Liver (tissue), 9 donors: ENCODE results near the gene CD14. TPM values are rescaled to one million over a fixed set of nuclear protein-coding genes. Genes with fewer than 3 reads are reported as not detected.

Experiments used
- DNase-seq: peaks from one replicate; pipeline ENCODE4 v3.0.0-alpha.2; 2017; ENCODE audit warnings: low spot score
- H3K27ac ChIP-seq, 2 donors: one replicate each; pipeline ENCODE4 v1.7.0; 2013; ENCODE audit warnings: inconsistent platforms in 2 of 2, low read length in 2 of 2, control low read depth in 1 of 2, low read depth in 1 of 2, mild to moderate bottlenecking in 1 of 2
- H3K27me3 ChIP-seq, 4 donors: one replicate each; pipeline versions ENCODE4 v1.6.1 to v1.7.0; 2013; ENCODE audit warnings: low read length in 3 of 4, inconsistent platforms in 1 of 4, mild to moderate bottlenecking in 1 of 4, moderate library complexity in 1 of 4; ENCODE audit not compliant: control insufficient read depth in 4 of 4, insufficient read depth in 4 of 4
- H3K36me3 ChIP-seq, 4 donors: one replicate each; pipeline versions ENCODE4 v1.6.1 to v1.7.0; 2013; ENCODE audit warnings: low read length in 3 of 4, mild to moderate bottlenecking in 3 of 4, low read depth in 1 of 4, moderate library complexity in 1 of 4; ENCODE audit not compliant: control insufficient read depth in 4 of 4, insufficient read depth in 3 of 4
- H3K4me1 ChIP-seq, 4 donors: one replicate each; pipeline versions ENCODE4 v1.6.1 to v1.7.0; 2013; ENCODE audit warnings: low read length in 3 of 4, mild to moderate bottlenecking in 3 of 4, moderate library complexity in 1 of 4; ENCODE audit not compliant: control insufficient read depth in 4 of 4, insufficient read depth in 4 of 4
- H3K4me3 ChIP-seq, 3 donors: one replicate each; pipeline versions ENCODE4 v1.6.1 to v1.7.0; 2013; ENCODE audit warnings: low read length in 3 of 3, control low read depth in 1 of 3, low read depth in 1 of 3, mild to moderate bottlenecking in 1 of 3
- H3K9ac ChIP-seq, 2 donors: one replicate each; pipeline ENCODE4 v1.7.0; 2013; ENCODE audit warnings: low read length in 2 of 2, mild to moderate bottlenecking in 2 of 2, moderate library complexity in 2 of 2, control low read depth in 1 of 2, low read depth in 1 of 2
- H3K9me3 ChIP-seq, 4 donors: one replicate each; pipeline versions ENCODE4 v1.6.1 to v1.7.0; 2013; ENCODE audit warnings: low read length in 3 of 4; ENCODE audit not compliant: control insufficient read depth in 4 of 4
- ATF3 ChIP-seq: IDR thresholded peaks from 2 replicates; pipeline ENCODE4 v1.6.1; 2016; ENCODE audit warnings: antibody characterized with exemption
- CTCF ChIP-seq: fragments of 150-350 bp; IDR thresholded peaks from 2 replicates; pipeline ENCODE4 v1.5.1; 2017; ENCODE audit warnings: improper control_type of control experiment, low read depth, low read length; ENCODE audit not compliant: missing input control
- EGR1 ChIP-seq, 2 donors: IDR thresholded peaks; 2 replicates each; pipeline ENCODE4 v1.6.1; 2016 to 2018; ENCODE audit warnings: antibody characterized with exemption in 2 of 2, low read depth in 2 of 2
- FOXA1 ChIP-seq: IDR thresholded peaks from 2 replicates; pipeline ENCODE4 v1.6.1; 2016; ENCODE audit warnings: antibody characterized with exemption
- FOXA2 ChIP-seq: IDR thresholded peaks from 2 replicates; pipeline ENCODE4 v1.6.1; 2016; ENCODE audit warnings: antibody characterized with exemption
- GABPA ChIP-seq, 2 donors: IDR thresholded peaks in 1 of 2; conservative IDR thresholded peaks in 1 of 2; 2 replicates each; pipeline ENCODE4 v1.6.1; 2016; ENCODE audit warnings: antibody characterized with exemption in 2 of 2, mild to moderate bottlenecking in 1 of 2, moderate library complexity in 1 of 2
- HNF4A ChIP-seq, 2 donors: conservative IDR thresholded peaks; 2 replicates each; pipeline ENCODE4 v1.6.1; 2016; ENCODE audit warnings: antibody characterized with exemption in 2 of 2, mild to moderate bottlenecking in 2 of 2
- HNF4G ChIP-seq: IDR thresholded peaks from 2 replicates; pipeline ENCODE4 v1.6.1; 2016; ENCODE audit warnings: antibody characterized with exemption
- JUND ChIP-seq, 2 donors: IDR thresholded peaks; 2 replicates each; pipeline ENCODE4 v1.6.1; 2016; ENCODE audit warnings: antibody characterized with exemption in 2 of 2
- NR2F2 ChIP-seq: IDR thresholded peaks from 2 replicates; pipeline ENCODE4 v1.6.1; 2016; ENCODE audit warnings: antibody characterized with exemption
- RAD21 ChIP-seq, 2 donors: IDR thresholded peaks; 2 replicates each; pipeline ENCODE4 v1.6.1; 2016; ENCODE audit warnings: antibody characterized with exemption in 2 of 2, mild to moderate bottlenecking in 2 of 2
- REST ChIP-seq: IDR thresholded peaks from 2 replicates; pipeline ENCODE4 v1.6.1; 2016; ENCODE audit warnings: antibody characterized with exemption, mild to moderate bottlenecking
- RXRA ChIP-seq, 2 donors: IDR thresholded peaks; 2 replicates each; pipeline ENCODE4 v1.6.1; 2017 to 2018; ENCODE audit warnings: antibody characterized with exemption in 2 of 2, mild to moderate bottlenecking in 1 of 2
- SP1 ChIP-seq: IDR thresholded peaks from 2 replicates; pipeline ENCODE4 v1.6.1; 2018; ENCODE audit warnings: antibody characterized with exemption, mild to moderate bottlenecking
- TAF1 ChIP-seq: conservative IDR thresholded peaks from 2 replicates; pipeline ENCODE4 v1.6.1; 2016; ENCODE audit warnings: antibody characterized with exemption, mild to moderate bottlenecking
- YY1 ChIP-seq: IDR thresholded peaks from 2 replicates; pipeline ENCODE4 v1.6.1; 2016; ENCODE audit warnings: antibody characterized with exemption, mild to moderate bottlenecking
- ZBTB33 ChIP-seq: IDR thresholded peaks from 2 replicates; pipeline ENCODE4 v1.6.1; 2016; ENCODE audit warnings: antibody characterized with exemption
- WGBS: extraction: QIAGEN DNeasy Blood & Tissue Kit; methylation state at CpG from one replicate; pipeline ENCODE4 v1.1.7; 2013; 5-methylcytosine and 5-hydroxymethylcytosine counted together
- polyA plus RNA-seq, 2 donors: library from polyadenylated mRNA; stranded (reverse) in 1 of 2; unstranded in 1 of 2; fragments of 200-250 nt in 1 of 2; fragments of >200 nt in 1 of 2; fragmentation: Nextera tagmentation in 1 of 2; extraction: Ambion mirVana in 1 of 2; gene quantifications; one replicate each; pipeline versions ENCODE4 v1.2.1 to v1.2.3, GENCODE V29; 2013 to 2015
- total RNA-seq, 2 donors: library from RNA; depleted of rRNA; stranded (reverse); fragments of >200 nt; gene quantifications; one replicate each; pipeline ENCODE4 v1.2.3, GENCODE V29; 2014
- TF ChIP-seq, protein P1 (sequence below): IDR thresholded peaks from 2 replicates; pipeline ENCODE4 v1.6.1; 2016; ENCODE audit warnings: antibody characterized with exemption
- donor health status: healthy.
- donor health status: healthy.
- donor health status: healthy.
- donor health status: healthy.
- donor health status: healthy.

The CD14 gene
- total and polyA plus RNA-seq, 4 donors: 61.0 to 343 (median 287) TPM

- H3K27ac ChIP-seq: peak overlapping the region; percentile 82 to 90
- 49% methylated on average over 2 of the region's 2 CpGs for WGBS
- no peaks in the 10 kb centered on the region for H3K9me3 ChIP-seq
- H3K9ac ChIP-seq: peak overlapping the region; percentile 83 to 89
- H3K4me1 ChIP-seq: peaks cover 0 to 23% (median 13%) of the 10 kb centered on the region in 4 donors
- TF ChIP-seq HNF4A (conservative IDR thresholded peaks at IDR 0.05) (no peak), REST (no peak)
- TF ChIP-seq, protein P1, sequence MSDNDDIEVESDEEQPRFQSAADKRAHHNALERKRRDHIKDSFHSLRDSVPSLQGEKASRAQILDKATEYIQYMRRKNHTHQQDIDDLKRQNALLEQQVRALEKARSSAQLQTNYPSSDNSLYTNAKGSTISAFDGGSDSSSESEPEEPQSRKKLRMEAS: no peak
- no peaks in the 10 kb centered on the region for H3K27me3 ChIP-seq
- H3K36me3 ChIP-seq: no peaks in the 10 kb centered on the region
- no peak for DNase-seq
- H3K4me3 ChIP-seq: peak overlapping the region; percentile 66 to 85 (median 71)
Measured at GRCh38 chr5:140630292-140631035, 2.5 kb downstream of the CD14 start.

GRCh38 chr5:140628711-140629110, 4.3 kb downstream of the CD14 start:
- TF ChIP-seq REST: no peak
- no peak for TF ChIP-seq ZBTB33
- no peak for TF ChIP-seq FOXA2
- TF ChIP-seq JUND (IDR thresholded peaks at IDR 0.05): no peak
- no peak for TF ChIP-seq RXRA (IDR thresholded peaks at IDR 0.05)
- no peak for TF ChIP-seq HNF4A (conservative IDR thresholded peaks at IDR 0.05)
- TF ChIP-seq ATF3: no peak
- no peak for TF ChIP-seq CTCF
- no peak for TF ChIP-seq RAD21 (IDR thresholded peaks at IDR 0.05)
- TF ChIP-seq EGR1 (IDR thresholded peaks at IDR 0.05; ENCODE audit: low read depth in 2 of 2): no peak
- TF ChIP-seq, protein P1: no peak
- TF ChIP-seq TAF1: no peak
- no peak for TF ChIP-seq GABPA (IDR thresholded peaks at IDR 0.05 in 1 of 2, conservative IDR thresholded peaks at IDR 0.05 in 1 of 2)
- no peak for TF ChIP-seq FOXA1
- TF ChIP-seq HNF4G: no peak
- no peak for TF ChIP-seq SP1
- no peak for TF ChIP-seq NR2F2
- no peak for TF ChIP-seq YY1
- H3K27me3 ChIP-seq: no peaks in the 10 kb centered on the region
- no peak overlapping the region for H3K27ac ChIP-seq
- 36% methylated on average over 1 of the region's 1 CpG for WGBS
- no peak overlapping the region for H3K4me3 ChIP-seq
- DNase-seq: no peak
- no peaks in the 10 kb centered on the region for H3K9me3 ChIP-seq
- H3K4me1 ChIP-seq: peaks cover 0 to 19% (median 7%) of the 10 kb centered on the region in 4 donors
- no peaks in the 10 kb centered on the region for H3K36me3 ChIP-seq
- H3K9ac ChIP-seq: no peak overlapping the region
